ENCODE data around the gene CFAP45.
A peak's percentile ranks its signal among the peaks of the same experiment; 100 is the strongest.

Gene CFAP45

DNA sequence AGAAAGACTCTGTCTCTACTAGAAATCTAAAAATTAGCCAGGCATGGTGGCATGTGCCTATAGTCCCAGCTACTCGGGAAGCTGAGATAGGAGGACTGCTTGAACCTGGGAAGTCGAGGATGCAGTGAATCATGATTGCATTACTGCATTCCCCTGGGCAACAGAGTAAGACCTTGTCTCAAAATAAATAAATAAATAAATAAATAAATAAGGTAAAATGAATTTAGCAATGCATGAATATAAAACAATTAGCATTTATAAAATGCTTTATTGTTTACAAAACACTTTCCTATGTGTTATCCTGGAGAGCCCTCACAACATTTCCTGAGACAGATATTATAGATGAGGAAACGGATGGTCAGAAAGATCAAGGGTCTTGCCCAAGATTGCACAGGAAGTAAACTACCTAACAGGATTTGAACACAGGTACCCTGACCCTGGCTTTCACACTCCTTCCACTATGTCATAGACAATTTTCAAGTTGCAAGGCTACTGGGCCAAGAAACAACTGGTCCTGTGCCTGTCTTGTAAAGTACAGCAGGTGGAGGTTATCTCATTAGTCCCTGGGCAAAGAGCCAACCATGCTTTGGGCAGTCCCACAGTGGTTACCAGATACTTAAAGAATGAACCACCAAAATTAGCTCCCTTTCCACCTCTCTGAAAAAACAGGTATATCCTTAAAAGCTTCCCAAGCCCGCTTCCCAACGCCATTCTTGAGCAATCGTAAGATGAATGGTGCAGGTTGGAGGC is 22.1 kb downstream of the CFAP45 start:
- no peak for DNase-seq (ENCODE audit: low read depth in 3 of 3)

DNA sequence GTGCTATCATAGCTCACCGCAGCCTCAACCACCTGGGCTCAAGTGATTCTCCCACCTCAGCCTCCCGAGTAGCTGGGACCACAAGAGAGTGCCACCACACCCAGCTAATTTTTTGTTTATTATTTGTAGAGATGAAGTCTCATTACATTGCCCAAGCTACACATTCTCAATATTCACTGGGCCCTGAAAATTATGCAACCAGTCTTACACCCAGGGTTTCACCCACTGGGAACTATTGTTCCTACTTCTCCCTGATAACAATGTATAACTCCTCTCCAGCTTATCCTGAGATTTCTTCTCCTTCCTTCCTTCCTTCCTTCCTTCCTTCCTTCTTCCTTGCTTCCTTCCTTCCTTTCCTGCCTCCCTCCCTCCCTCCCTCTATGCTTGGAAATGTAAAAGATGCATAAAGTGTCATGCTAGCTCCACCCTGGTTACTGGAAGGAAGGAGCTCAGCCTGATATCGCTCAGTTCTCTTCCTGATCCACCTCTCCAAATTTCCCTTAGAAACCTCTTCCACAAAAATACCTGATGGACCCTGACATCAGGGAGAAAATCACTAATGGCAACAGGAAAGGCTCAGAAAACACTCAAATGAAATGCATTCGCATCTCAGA is 26.3 kb downstream of the CFAP45 start:
- no peak for DNase-seq (ENCODE audit: low read depth in 3 of 3)

DNA sequence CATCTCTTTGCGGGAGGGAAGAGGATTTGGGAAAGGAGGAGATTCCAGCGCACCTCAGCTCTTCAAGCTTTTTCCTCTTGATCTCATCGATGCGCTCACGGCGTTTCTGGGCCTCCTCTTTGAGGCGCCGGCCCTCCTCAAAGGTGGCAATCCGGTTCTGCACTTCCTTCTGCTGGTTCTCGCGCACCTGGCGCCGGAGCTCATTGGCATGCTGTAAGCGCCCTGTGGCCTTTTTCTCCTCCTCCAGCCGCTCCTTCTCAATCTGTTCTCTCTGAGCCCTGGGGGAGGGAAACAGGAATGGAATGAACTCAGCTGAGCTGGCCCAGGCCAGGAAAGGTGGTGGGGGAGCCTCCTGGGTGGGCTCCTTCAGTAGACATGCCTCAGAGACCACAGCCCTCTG is 27.1 kb downstream of the CFAP45 start:
- no peak for DNase-seq (ENCODE audit: low read depth in 3 of 3)

DNA sequence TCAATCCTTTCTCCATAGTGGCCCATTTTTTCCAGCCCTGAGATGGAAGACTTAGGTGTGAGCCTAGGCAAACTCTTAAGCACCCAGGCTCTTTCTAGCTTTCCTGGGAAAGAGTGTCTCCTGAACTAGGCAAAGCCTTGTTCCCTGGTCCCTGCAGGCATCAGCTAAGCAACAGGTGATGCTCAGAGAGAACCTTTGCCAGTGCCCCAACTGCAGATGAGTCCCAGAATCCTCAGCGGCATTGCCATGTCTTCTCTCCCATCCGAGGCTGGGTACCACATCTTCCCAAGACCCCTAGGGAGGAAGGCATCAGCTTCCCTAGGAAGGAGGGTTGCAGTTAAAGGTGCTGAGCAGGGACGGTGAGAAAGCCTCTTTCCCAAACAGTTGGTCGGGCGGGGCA is 29.3 kb downstream of the CFAP45 start:
- DNase-seq (ENCODE audit: low read depth in 3 of 3), result no peak

DNA sequence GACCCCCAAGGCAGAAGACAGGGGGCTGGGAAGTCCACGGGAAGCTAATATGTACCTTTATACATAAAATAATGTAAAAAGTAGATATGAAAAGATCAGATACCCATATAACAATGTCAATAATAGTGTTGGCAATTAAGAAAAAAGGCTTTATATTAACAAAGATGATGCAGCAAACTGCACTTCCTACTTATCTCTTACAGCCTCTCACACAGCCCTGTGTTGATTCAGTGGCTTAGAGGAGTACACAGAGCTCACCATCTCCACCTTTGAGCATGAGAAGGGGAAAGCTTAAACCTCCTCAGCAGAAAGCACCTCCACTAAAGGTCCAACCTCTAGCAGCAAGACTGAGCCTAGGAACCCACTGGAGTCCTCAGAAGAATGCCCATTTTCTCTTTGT is 30.4 kb downstream of the CFAP45 start:
- DNase-seq (ENCODE audit: low read depth in 3 of 3), result no peak

DNA sequence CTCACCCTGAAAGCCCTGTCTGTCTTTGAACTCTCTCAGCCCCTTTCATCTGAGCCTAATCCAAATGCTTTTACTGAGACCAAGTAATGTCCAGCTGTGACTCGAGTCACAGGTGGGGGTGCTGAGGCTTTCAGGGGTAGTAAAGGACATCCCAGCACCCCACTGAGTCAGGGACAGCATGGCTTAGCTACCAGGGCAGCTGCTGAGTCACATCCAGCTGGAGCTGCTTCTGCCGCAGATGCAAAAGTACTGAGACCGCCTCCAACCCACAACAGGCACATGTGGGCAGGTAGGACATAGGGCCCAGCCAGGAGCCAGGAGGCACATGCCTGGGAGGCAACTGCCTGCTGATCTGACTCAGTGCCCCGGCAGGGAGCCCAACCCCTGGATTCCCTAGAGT is 30.8 kb downstream of the CFAP45 start:
- DNase-seq (ENCODE audit: low read depth in 3 of 3), result no peak

DNA sequence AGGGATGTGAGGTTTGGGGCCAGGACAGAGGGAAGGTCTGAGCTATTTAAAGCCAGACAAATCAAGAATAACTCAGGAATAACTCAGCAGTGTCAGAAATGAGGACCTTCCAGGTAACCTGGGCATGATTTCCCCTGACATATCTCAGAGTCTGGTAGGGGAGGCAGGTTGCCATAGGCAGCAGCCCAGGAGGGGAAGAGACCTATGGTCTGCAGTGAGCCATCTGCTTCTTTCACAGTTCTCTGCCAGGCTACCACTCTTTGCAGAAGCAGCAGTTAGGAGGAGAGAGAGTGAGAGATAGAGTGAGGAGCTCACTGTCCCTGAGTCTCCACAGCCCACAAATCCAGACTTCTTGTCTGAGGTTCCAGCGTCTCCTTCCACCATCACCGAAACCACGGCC is 31.2 kb downstream of the CFAP45 start:
- no peak for DNase-seq (ENCODE audit: low read depth in 3 of 3)

DNA sequence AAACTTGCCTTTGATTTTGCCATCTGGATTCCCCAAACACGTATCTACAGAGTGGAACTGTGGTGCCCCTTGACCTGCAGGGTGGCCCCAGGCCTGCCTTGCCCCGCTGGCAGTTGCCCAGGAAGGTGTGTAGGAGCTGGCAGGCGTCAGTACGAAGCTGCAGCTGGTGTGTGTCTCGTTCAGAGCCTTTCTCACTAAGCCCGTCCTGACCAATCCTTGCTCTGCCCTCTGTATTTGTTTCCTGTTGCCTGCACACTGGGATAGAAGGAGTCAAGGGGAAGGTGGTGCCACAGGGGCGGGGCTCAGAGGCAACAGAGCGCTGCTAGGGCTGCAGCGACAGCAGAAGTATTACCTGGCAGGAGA is 32.3 kb downstream of the CFAP45 start:
- DNase-seq (ENCODE audit: low read depth in 3 of 3), result no peak

DNA sequence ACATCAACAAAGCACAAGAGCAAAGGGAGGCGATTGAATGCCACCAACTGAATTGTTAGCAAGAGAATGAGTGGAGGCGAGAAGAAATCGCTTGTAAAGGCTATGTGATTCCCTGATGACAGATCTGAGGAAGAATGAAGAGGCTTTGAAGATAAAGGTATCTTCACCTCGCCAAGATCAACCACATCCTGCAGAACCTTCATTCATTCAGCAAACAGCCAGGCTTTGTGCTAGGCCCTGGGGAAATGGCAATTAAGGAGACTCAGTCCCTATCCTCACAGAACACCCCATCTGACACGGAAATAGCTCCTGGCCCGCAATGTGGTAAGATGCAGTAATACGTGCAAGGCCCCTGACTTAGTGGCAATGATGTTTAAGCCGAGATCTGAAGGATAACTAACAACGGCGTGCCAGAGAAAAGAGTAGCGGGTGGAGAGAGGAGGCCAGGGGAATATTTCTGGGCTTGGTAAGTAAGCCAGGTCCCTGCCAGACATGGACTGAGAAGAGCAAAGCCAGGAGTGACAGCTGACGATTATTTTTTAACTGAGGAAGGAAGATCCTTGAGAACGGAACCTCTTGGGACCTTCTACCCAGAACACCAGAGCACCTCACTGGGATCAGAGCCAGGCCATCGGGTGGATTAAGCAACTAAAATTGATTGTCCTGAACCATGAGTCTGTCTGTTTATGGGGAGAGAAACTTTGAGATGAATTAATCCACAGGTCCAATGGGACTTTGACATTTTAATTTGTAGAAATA is 32.9 kb downstream of the CFAP45 start:
- no peak for DNase-seq (ENCODE audit: low read depth in 3 of 3)

DNA sequence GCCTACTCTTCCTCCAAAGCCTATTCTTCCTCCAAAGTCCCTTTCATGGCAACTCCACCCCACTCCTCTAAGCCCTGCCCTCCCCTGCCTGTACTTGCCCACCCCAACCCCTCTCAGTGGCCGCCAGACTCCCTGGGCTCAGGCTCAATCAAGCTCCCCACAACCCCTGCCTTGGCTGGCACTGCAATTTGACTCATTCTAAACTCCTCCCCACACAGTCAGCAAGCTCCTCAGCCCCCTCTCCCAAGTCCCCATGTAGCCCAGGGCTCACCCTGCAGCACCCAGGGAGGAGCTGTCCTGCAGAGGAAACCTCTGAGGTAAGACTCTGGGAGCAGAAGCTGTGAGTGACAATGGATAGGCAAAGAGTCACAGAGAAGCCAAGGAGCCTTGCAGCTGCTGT is 33.9 kb downstream of the CFAP45 start:
- no peak for DNase-seq (ENCODE audit: low read depth in 3 of 3)

DNA sequence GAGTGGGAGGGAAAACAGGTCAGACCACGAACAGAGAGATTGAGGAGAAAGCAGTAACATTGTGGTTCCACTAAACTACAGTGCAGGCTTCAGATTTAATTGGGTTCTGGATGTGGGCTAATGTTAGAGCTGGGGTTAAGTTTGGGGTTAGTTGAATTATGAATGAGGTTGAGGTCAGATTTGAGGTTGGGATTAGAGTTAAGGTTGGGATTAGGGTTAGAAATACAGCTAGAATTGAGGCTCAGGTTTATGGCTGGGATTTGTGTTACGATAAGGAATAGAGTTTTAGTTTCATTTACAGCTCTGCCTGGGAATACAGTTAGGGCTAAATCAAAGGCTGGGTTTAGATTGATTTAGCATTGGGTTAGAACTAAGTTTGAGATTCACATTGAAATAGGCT is 35.7 kb downstream of the CFAP45 start:
- DNase-seq (ENCODE audit: low read depth in 3 of 3), result no peak

DNA sequence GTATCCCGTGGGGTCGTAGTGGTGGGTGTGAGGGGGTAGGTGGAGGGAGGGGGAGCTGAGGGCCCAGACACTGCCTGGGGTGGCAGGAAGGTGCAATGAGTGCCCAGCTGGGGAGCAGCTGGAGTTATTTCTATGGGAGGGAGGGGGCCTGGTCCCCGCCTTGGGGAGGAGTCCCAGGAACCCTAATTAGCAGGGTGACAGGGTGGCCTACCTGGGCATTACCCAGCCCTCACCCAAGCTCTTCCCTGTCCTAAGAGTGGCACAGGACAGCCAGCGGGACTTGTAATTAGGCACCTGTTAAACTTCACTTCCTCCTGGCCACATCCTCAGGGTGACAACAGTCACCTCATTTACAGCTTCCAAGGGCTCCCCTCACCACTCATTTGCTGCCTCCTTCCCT is 37.4 kb downstream of the CFAP45 start, which contains the start of gene VSIG8:
Gene VSIG8 (minus strand): TSS at position 101 of the 400 bp plus-strand sequence. CDS start 136 bp downstream, outside the sequence.
- DNase-seq (ENCODE audit: low read depth in 3 of 3), result no peak

DNA sequence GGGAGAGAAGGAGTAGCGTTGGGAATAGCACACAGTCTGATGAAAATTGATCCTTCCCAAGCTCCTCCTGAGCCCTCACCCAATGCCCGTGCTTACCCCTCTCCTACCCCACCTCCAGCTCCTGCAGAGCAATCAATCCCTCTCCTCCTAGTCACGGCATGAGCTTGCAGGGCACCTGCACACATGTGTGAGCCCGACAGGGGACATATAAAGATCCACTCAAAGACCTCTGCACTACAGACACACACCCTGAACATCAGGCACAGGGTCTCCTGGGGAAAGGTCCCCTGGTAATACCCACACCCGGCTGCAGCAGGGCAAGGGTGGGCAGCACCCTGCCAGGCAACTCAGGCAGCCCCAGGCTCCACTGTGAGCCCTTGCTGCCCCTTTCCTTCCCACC is 37.9 kb downstream of the CFAP45 start:
- DNase-seq (ENCODE audit: low read depth in 3 of 3), result no peak

DNA sequence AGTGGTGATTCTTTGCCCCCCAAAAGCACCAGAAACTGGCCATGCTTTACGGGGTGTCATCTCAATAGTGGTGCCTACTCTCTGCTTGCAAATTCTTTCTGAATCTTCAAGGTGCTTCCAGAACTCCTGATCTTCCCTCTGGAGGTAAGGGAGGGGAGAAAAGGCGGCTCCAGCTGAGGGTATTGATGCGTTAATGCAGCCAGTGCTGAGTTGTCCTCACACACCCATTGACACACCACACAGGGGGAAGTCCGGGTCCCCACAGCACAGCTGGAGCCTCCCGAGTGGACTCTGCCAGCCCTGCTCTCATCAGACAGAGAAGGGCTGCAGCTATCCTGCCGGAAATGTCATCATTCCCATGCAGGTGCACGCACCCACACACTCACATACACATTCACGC is 38.7 kb downstream of the CFAP45 start:
- DNase-seq (ENCODE audit: low read depth in 3 of 3), result no peak

DNA sequence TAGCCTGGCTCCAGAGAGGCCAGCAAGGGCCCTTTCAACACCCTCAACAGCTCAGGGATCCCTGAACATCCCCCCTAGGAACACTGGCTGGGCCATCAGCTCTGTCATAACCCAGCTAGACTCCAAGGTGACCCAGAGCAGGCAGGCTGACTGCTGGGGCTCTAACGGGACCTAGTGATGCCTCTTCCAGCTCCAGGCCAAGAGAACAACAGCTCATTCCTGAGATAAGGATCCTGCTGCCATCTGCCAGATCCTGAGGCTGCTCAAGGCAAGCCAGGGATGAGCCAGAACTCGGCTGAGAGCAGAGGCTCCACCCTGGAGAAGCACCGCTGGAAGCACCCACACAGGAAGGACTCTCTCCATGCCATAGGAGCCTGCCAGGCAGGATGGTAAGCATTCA is 39.5 kb downstream of the CFAP45 start:
- no peak for DNase-seq (ENCODE audit: low read depth in 3 of 3)

DNA sequence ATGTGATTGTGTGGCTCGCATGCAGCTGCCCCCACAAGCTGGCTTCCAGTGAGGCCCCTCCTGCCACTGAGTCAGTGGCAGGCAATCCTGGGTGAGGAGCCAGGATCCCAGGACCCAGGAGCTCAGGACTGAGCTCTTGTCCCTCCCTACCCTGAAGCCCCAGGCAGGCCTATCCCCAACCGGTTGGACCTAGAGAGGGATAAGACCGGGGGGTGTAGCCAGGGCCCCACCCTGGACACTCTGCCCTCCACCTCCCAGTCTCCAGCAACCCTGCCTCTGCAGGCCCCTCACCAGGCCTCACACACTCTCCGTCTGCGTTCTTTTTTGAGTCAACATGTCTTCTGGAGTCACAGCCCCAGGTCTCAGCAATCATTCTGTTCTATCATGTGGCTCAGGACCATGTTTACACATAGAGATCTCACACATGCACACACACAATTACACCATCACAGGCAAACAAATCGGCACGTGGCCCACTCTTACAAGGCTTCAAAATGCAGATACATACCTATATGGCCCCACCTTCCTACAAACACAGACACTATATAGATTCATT is 40.1 kb downstream of the CFAP45 start:
- DNase-seq (ENCODE audit: low read depth in 3 of 3), result no peak

DNA sequence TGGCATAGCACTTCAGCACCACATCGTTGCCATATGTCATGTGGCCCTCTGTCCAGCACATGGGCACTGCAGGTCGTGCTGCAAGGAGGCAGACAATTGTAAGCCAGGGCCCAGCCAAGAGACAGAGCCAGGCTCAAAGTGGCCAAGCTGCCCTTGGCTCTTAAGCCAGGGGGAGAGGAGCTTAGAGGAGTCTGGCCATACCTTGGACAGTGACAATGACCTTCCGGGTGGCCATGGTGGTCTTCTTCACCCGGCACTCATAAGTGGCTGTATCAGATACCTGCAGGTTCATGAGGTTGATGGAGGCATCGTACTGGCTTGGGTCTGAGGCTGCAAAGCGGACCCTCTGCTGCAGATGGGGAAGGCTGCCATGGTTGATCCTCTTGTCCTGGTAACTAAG is 42.1 kb downstream of the CFAP45 start:
- DNase-seq (ENCODE audit: low read depth in 3 of 3), result no peak

DNA sequence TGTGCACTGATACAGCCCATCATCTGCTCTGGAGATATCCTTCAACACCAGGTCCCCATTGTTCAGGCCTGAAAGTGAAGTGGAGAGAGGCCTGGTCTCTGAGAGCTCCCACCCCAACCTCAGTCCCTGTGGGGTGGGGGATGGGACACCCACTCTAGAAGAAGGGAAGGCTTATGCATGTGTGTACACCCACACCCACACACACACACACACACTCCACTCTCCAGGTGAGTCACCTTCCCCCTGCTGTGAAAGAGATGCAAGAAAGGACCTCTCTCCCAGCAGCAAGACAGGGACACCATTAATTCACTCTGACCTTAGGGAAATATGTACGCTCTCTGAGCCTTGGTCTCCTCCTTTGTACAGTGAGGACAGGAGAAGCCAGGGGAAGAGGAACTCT is 43.4 kb downstream of the CFAP45 start:
- DNase-seq (ENCODE audit: low read depth in 3 of 3), result no peak

DNA sequence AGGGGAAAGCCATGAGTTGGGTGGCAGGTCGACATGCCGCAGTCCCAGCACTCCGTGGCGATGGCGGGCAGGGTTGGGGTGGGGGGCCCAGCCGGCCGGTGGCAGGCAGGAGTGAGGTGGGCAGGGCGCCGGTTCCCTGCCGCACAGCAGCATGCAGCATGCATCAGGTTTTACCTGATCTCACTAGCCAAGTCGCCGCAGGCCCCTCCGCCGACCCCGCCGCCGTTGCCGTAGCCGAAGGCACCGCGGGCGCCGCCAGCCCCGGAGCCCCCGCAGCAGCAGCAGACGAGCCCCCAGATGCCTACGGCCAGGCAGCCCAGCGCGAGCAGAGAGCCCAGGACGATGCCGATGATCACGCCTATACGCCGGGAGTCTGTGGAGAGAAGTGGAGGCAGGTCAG is 44.3 kb downstream of the CFAP45 start:
- no peak for DNase-seq (ENCODE audit: low read depth in 3 of 3)

DNA sequence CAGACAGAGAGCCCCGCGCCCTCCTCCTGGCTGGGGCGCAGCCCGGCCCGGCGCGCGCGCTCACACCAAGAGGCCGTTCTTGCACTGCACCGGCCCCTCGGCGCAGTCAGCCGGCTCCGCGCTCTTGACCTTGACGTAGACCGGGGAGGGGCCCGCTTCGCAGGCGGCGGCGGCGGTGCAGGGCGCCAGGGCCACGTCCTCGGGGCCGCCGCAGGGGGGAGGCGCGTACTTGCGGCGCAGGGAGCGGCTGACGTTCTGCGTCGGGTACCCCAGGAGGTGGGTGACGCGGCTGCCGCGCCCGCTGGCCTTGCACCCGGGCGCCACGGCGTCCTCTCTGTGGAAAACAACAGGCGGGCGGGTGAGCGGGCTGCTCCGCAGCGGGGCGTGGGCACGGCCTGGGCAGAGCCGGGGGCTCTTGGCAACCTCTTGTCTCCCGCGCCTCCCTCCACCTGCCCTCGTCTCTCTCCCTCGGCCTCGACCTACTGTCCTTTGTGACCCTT is 45.2 kb downstream of the CFAP45 start:
- DNase-seq (ENCODE audit: low read depth in 3 of 3), result peak; percentile 60 to 69 (median 64)

DNA sequence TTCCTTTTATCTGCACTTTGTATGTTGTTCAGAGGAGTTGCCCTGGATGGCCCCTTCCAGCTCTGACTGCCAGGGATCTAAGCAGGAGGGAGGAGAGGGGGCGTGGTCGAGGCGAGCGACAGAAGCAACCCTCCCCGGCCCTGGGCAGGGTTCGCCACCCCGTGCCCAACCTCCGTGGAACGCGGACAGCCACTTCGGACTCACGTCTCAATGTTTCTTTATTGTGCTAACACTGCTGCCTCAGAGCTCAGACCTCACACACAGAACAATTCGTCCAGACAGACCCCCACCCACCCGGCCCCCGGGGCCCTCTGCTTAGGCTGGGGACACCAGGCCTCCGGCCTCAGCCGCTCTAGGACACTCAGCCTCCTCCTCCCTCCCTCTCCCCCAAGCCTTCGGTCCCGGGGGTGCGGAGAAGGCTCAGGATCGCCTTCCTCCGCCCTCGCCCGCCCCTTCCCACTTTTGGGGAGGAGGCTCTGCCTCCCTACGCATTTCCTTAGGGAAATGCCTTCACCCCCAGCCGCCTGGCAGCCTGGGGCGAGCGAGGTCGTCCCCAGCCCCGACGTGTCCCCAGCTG is 45.8 kb downstream of the CFAP45 start:
- peak in 1 of 3 donors; percentile 32 for DNase-seq (ENCODE audit: low read depth in 3 of 3)
